Erythroblast (primary cell): Measurements from ENCODE around the gene CDK2AP2.

Source experiments
- GATA1 ChIP-seq: IDR thresholded peaks from 2 replicates; pipeline ENCODE4 v1.6.1; 2011; ENCODE audit warnings: low read depth, mild to moderate bottlenecking, control low read depth, low read length, moderate library complexity
- POLR2A ChIP-seq: IDR thresholded peaks from 2 replicates; pipeline ENCODE4 v1.6.1; 2011; ENCODE audit warnings: mild to moderate bottlenecking, low read length

DNA sequence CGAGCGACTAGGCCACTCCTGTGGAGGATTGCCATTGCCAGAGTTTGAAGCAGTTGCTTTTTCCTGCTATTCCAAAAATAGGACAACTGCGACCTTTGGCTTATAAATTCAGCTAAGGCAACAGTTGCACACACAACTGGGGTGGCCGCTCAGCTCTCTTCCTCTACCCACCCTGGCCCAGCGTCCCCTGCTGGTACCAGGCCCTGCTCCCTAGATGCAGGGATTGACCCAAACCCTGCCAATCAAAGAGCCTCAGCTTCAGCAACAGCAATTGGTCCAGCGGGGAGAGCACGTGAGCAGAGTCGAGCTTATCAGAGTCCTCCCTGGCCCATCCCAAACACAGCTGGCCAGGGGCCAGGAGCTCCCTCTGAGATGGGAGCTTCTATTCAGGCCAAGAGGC is 37.3 kb upstream of the CDK2AP2 start:
- TF ChIP-seq POLR2A: no peak
- TF ChIP-seq GATA1: no peak
